Measurements from ENCODE around the gene ABCB9.

Gene ABCB9

GRCh38 chr12:122928404-122929147, 37.7 kb downstream of the ABCB9 start (continued):
- TF ChIP-seq TSHZ2 (CRISPR knock-in tag; IDR thresholded peaks at IDR 0.05) = no peak

GRCh38 chr12:122927756-122928403, 38.4 kb downstream of the ABCB9 start:
- no peak for ATAC-seq
- TF ChIP-seq ZFP3 (CRISPR knock-in tag; IDR thresholded peaks at IDR 0.05) (no peak), SNAI2 (CRISPR knock-in tag; IDR thresholded peaks at IDR 0.05) (no peak), RARB (CRISPR knock-in tag; IDR thresholded peaks at IDR 0.05) (no peak)

GRCh38 chr12:122921917-122922316, 44.3 kb downstream of the ABCB9 start:
- TF ChIP-seq CREB5 (CRISPR knock-in tag; IDR thresholded peaks at IDR 0.05; ENCODE audit: low read depth) (no peak), ZFP30 (CRISPR knock-in tag; IDR thresholded peaks at IDR 0.05) (no peak), ZNF565 (CRISPR knock-in tag; conservative IDR thresholded peaks at IDR 0.05; ENCODE audit: low read depth) (no peak), ARNTL (CRISPR knock-in tag; IDR thresholded peaks at IDR 0.05; ENCODE audit: borderline replicate concordance, low read depth) (no peak), POU6F1 (CRISPR knock-in tag; IDR thresholded peaks at IDR 0.05; ENCODE audit: borderline replicate concordance, low read depth) (no peak), CSDC2 (CRISPR knock-in tag; IDR thresholded peaks at IDR 0.05) (no peak), CSRNP3 (CRISPR knock-in tag; IDR thresholded peaks at IDR 0.05) (no peak), ESRRG (CRISPR knock-in tag; IDR thresholded peaks at IDR 0.05) (no peak), TSHZ2 (CRISPR knock-in tag; IDR thresholded peaks at IDR 0.05) (no peak), ISL1 (CRISPR knock-in tag; IDR thresholded peaks at IDR 0.05) (no peak), TCF4 (CRISPR knock-in tag; IDR thresholded peaks at IDR 0.05; ENCODE audit: borderline replicate concordance) (no peak), SNAI2 (CRISPR knock-in tag; IDR thresholded peaks at IDR 0.05) (no peak), ZNF8 (CRISPR knock-in tag; IDR thresholded peaks at IDR 0.05) (no peak), BACH2 (CRISPR knock-in tag; IDR thresholded peaks at IDR 0.05; ENCODE audit: borderline replicate concordance) (no peak), GLIS3 (CRISPR knock-in tag; IDR thresholded peaks at IDR 0.05) (no peak), RARB (CRISPR knock-in tag; IDR thresholded peaks at IDR 0.05) (no peak)
- ATAC-seq = no peak

Data from SK-N-SH treated with all-trans-retinoic acid at 6 μM for 48 hours (cell line).